ENCODE measurements around the gene VPS41. TPM values are rescaled to one million over a fixed set of nuclear protein-coding genes. Genes with fewer than 3 reads are reported as not detected.

VPS41 gene
- total and polyA plus RNA-seq, 4 donors, result 9.2 to 24.1 (median 16.1) TPM

DNA sequence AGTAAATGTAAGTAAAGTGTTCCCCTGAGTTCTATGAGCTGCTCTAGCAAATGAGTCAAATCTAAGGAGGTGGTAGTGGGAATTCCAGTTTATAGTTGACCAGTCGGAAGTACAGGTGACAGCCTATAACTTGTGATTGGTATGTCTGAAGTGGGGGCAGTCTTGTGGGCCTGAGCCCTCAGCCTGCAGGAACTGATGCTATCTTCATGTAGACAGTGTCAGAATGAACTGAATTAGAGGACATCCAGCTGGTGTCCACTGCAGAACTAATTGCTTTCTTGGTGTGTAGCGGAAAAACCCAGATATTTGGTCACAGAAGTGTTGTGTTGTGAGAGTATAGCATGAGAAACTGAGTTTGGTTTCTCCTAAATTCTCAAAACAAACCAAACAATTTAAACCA, 150.0 kb downstream of the VPS41 start:
- Histone ChIP-seq H3K9me3 (ENCODE audit: control insufficient read depth in 4 of 4, low read length in 3 of 4) (no peaks in the 10 kb centered on the region), H3K36me3 (ENCODE audit: control insufficient read depth in 4 of 4, insufficient read depth in 3 of 4, low read depth in 1 of 4, low read length in 3 of 4) (peaks cover 1 to 27% (median 18%) of the 10 kb centered on the region in 4 donors), H3K27me3 (ENCODE audit: control insufficient read depth in 4 of 4, insufficient read depth in 4 of 4, low read length in 3 of 4) (no peaks in the 10 kb centered on the region), H3K4me3 (ENCODE audit: low read depth in 1 of 3, low read length in 3 of 3) (no peak overlapping the region), H3K9ac (ENCODE audit: low read depth in 1 of 2, low read length in 2 of 2) (no peak overlapping the region), H3K27ac (ENCODE audit: low read depth in 1 of 2, low read length in 2 of 2) (no peak overlapping the region), H3K4me1 (ENCODE audit: control insufficient read depth in 4 of 4, insufficient read depth in 4 of 4, low read length in 3 of 4) (no peaks in the 10 kb centered on the region)
- DNase-seq (ENCODE audit: low spot score), result no peak
- 97% methylated on average over 2 of the region's 2 CpGs for WGBS
- TF ChIP-seq NR2F2 (IDR thresholded peaks at IDR 0.05) (no peak), EGR1 (IDR thresholded peaks at IDR 0.05; ENCODE audit: low read depth in 2 of 2) (no peak), HNF4G (IDR thresholded peaks at IDR 0.05) (no peak), GABPA (IDR thresholded peaks at IDR 0.05 in 1 of 2, conservative IDR thresholded peaks at IDR 0.05 in 1 of 2) (no peak), FOXA1 (IDR thresholded peaks at IDR 0.05) (no peak), JUND (IDR thresholded peaks at IDR 0.05) (no peak), SP1 (IDR thresholded peaks at IDR 0.05) (no peak), YY1 (IDR thresholded peaks at IDR 0.05) (no peak)
- TF ChIP-seq, protein P1, sequence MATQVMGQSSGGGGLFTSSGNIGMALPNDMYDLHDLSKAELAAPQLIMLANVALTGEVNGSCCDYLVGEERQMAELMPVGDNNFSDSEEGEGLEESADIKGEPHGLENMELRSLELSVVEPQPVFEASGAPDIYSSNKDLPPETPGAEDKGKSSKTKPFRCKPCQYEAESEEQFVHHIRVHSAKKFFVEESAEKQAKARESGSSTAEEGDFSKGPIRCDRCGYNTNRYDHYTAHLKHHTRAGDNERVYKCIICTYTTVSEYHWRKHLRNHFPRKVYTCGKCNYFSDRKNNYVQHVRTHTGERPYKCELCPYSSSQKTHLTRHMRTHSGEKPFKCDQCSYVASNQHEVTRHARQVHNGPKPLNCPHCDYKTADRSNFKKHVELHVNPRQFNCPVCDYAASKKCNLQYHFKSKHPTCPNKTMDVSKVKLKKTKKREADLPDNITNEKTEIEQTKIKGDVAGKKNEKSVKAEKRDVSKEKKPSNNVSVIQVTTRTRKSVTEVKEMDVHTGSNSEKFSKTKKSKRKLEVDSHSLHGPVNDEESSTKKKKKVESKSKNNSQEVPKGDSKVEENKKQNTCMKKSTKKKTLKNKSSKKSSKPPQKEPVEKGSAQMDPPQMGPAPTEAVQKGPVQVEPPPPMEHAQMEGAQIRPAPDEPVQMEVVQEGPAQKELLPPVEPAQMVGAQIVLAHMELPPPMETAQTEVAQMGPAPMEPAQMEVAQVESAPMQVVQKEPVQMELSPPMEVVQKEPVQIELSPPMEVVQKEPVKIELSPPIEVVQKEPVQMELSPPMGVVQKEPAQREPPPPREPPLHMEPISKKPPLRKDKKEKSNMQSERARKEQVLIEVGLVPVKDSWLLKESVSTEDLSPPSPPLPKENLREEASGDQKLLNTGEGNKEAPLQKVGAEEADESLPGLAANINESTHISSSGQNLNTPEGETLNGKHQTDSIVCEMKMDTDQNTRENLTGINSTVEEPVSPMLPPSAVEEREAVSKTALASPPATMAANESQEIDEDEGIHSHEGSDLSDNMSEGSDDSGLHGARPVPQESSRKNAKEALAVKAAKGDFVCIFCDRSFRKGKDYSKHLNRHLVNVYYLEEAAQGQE (IDR thresholded peaks at IDR 0.05), result no peak
- TF ChIP-seq, protein P2, sequence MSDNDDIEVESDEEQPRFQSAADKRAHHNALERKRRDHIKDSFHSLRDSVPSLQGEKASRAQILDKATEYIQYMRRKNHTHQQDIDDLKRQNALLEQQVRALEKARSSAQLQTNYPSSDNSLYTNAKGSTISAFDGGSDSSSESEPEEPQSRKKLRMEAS (IDR thresholded peaks at IDR 0.05), result no peak
- TF ChIP-seq, protein P3, sequence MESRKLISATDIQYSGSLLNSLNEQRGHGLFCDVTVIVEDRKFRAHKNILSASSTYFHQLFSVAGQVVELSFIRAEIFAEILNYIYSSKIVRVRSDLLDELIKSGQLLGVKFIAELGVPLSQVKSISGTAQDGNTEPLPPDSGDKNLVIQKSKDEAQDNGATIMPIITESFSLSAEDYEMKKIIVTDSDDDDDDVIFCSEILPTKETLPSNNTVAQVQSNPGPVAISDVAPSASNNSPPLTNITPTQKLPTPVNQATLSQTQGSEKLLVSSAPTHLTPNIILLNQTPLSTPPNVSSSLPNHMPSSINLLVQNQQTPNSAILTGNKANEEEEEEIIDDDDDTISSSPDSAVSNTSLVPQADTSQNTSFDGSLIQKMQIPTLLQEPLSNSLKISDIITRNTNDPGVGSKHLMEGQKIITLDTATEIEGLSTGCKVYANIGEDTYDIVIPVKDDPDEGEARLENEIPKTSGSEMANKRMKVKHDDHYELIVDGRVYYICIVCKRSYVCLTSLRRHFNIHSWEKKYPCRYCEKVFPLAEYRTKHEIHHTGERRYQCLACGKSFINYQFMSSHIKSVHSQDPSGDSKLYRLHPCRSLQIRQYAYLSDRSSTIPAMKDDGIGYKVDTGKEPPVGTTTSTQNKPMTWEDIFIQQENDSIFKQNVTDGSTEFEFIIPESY (IDR thresholded peaks at IDR 0.05), result no peak

DNA sequence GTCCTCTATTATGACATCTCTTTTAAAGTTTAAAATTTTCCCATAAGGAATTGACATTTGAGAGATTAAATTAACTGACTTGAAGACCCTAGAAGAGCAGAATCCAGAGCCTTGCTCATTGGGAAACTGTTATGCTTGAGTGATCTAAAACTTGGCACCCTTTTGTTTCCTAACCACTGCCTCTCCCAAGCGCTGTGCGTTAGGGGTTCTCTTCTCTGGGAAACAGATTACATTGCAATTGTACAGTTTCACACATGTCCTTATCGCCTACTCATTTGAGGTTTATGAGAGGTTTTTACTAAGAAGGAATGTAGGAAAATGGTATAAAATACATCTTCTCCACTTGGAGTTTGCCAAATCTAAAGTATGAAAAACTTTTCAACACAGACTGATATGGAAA, 151.1 kb downstream of the VPS41 start:
- no peak overlapping the region for H3K4me3 ChIP-seq (ENCODE audit: low read depth in 1 of 3, low read length in 3 of 3)
- TF ChIP-seq EGR1 (IDR thresholded peaks at IDR 0.05; ENCODE audit: low read depth in 2 of 2) (no peak), FOXA1 (IDR thresholded peaks at IDR 0.05) (no peak), FOXA2 (IDR thresholded peaks at IDR 0.05) (no peak), RXRA (IDR thresholded peaks at IDR 0.05) (no peak), TAF1 (conservative IDR thresholded peaks at IDR 0.05) (no peak), YY1 (IDR thresholded peaks at IDR 0.05) (no peak), HNF4G (IDR thresholded peaks at IDR 0.05) (no peak), GABPA (IDR thresholded peaks at IDR 0.05 in 1 of 2, conservative IDR thresholded peaks at IDR 0.05 in 1 of 2) (no peak), JUND (IDR thresholded peaks at IDR 0.05) (no peak), NR2F2 (IDR thresholded peaks at IDR 0.05) (no peak), SP1 (IDR thresholded peaks at IDR 0.05) (no peak)
- TF ChIP-seq, protein P4, sequence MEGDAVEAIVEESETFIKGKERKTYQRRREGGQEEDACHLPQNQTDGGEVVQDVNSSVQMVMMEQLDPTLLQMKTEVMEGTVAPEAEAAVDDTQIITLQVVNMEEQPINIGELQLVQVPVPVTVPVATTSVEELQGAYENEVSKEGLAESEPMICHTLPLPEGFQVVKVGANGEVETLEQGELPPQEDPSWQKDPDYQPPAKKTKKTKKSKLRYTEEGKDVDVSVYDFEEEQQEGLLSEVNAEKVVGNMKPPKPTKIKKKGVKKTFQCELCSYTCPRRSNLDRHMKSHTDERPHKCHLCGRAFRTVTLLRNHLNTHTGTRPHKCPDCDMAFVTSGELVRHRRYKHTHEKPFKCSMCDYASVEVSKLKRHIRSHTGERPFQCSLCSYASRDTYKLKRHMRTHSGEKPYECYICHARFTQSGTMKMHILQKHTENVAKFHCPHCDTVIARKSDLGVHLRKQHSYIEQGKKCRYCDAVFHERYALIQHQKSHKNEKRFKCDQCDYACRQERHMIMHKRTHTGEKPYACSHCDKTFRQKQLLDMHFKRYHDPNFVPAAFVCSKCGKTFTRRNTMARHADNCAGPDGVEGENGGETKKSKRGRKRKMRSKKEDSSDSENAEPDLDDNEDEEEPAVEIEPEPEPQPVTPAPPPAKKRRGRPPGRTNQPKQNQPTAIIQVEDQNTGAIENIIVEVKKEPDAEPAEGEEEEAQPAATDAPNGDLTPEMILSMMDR (IDR thresholded peaks at IDR 0.05; ENCODE audit: low read depth, low read length, missing input control), result no peak
- TF ChIP-seq, protein P5, sequence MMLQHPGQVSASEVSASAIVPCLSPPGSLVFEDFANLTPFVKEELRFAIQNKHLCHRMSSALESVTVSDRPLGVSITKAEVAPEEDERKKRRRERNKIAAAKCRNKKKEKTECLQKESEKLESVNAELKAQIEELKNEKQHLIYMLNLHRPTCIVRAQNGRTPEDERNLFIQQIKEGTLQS (IDR thresholded peaks at IDR 0.05), result no peak
- TF ChIP-seq, protein P1 (IDR thresholded peaks at IDR 0.05), result no peak
- TF ChIP-seq, protein P3 (IDR thresholded peaks at IDR 0.05), result no peak
- TF ChIP-seq, protein P2 (IDR thresholded peaks at IDR 0.05), result no peak
- no peaks in the 10 kb centered on the region for H3K9me3 ChIP-seq (ENCODE audit: control insufficient read depth in 4 of 4, low read length in 3 of 4)
- H3K4me1 ChIP-seq (ENCODE audit: control insufficient read depth in 4 of 4, insufficient read depth in 4 of 4, low read length in 3 of 4), result no peaks in the 10 kb centered on the region
- no peak overlapping the region for H3K27ac ChIP-seq (ENCODE audit: low read depth in 1 of 2, low read length in 2 of 2)
- H3K9ac ChIP-seq (ENCODE audit: low read depth in 1 of 2, low read length in 2 of 2), result no peak overlapping the region
- no peaks in the 10 kb centered on the region for H3K27me3 ChIP-seq (ENCODE audit: control insufficient read depth in 4 of 4, insufficient read depth in 4 of 4, low read length in 3 of 4)
- 96% methylated on average over 3 of the region's 3 CpGs for WGBS
- no peak for DNase-seq (ENCODE audit: low spot score)
- peaks cover 1 to 31% (median 24%) of the 10 kb centered on the region in 4 donors for H3K36me3 ChIP-seq (ENCODE audit: control insufficient read depth in 4 of 4, insufficient read depth in 3 of 4, low read depth in 1 of 4, low read length in 3 of 4)

Data from liver (tissue), 9 donors.